ENCODE results near the gene PPP1CA.

Gene PPP1CA

DNA sequence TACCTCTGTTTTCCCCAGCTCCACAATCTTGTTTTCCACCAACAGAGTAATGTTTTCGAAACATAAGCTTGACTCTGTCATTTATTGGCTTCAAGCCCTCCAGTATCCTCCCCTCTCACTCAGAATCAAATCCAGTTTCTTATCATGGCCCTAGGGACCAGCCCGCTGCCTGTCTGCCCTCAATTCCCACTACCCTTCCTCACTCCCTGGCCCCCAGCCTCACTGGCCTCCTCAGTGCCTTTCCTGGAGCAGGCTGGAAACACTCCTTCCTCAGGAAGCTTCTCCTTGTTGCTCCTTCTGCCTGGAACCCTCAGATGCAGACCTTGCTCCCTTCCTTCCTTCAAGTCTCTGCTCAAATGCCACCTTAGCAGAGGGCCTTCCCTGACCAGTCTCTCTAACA, 52.2 kb downstream of the PPP1CA start:
- DNase-seq: no peak

DNA sequence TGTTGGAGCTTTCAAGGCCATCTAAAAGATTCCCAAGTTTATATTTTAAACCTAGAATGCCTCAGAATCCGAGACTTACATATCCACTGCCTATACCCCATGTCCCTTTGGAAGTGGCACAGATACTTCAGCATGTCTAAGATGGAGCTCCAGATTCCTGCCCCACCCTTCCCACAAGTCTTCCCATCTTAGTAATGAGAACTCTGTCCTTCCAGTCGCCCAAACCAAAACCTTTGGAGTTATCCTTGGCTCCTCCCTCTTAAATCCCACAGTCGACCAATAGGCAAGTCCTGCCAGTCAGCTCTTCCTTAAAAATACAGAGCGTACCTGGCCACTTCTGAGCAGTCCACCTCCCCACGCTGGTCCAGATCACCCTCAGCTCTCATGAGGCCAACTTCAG, 52.6 kb downstream of the PPP1CA start:
- DNase-seq: no peak

Data from inflammatory macrophage treated with lipopolysaccharide for 4 hours (primary cell).